Spleen (tissue), 7 donors: ENCODE data around the gene DNM3.

Experiments
- CTCF ChIP-seq, 11 experiments: fragments of 200-600 bp in 7 of 11; fragments of 450-650 bp in 4 of 11; sonication (generic) in 4 of 11; IDR thresholded peaks in 8 of 11; conservative IDR thresholded peaks in 3 of 11; 1 replicate in 7 of 11; 2 replicates in 4 of 11; pipeline versions ENCODE4 v1.4.0 to v1.8.0; 2016 to 2021; ENCODE audit warnings: antibody characterized with exemption in 11 of 11, inconsistent platforms in 4 of 11, mild to moderate bottlenecking in 1 of 11
- POLR2A ChIP-seq, 3 donors: fragments of 450-650 bp; IDR thresholded peaks; one replicate each; pipeline ENCODE4 v1.5.1; 2017; ENCODE audit warnings: antibody characterized with exemption in 3 of 3, mild to moderate bottlenecking in 1 of 3
- POLR2AphosphoS5 ChIP-seq, 3 donors: sonication (generic); formaldehyde crosslinking; IDR thresholded peaks; one replicate each; pipeline ENCODE4 v1.5.1; 2017; ENCODE audit warnings: antibody characterized with exemption in 3 of 3
- donor health status: DM: no; HTN: no; CAD: no; lungs with moderate emphysema.
- donor health status: DM: no; HTN: no; CAD: no.
- donor health status: DM: no; HTN: no; CAD: no.

- TF ChIP-seq POLR2AphosphoS5 (IDR thresholded peaks at IDR 0.05) (no peak), CTCF (IDR thresholded peaks at IDR 0.05 in 8 of 11, conservative IDR thresholded peaks at IDR 0.05 in 3 of 11) (no peak), POLR2A (IDR thresholded peaks at IDR 0.05) (no peak)
Measured at GRCh38 chr1:171988243-171988885, 147.1 kb downstream of the DNM3 start.
